ENCODE measurements around the gene SAMD4B. TPM values are rescaled to one million over a fixed set of nuclear protein-coding genes. Genes with fewer than 3 reads are reported as not detected.

Gene SAMD4B
- total and polyA plus RNA-seq, 4 donors, result 77.6 to 103 (median 86.8) TPM

- no peak for ATAC-seq (ENCODE audit: insufficient read depth, low FRiP score)
- TF ChIP-seq CTCF (IDR thresholded peaks at IDR 0.05; ENCODE audit: control extremely low read depth, extremely low read depth), result no peak
- Histone ChIP-seq H3K4me1 (ENCODE audit: control insufficient read depth in 5 of 5, insufficient read depth in 5 of 5, low read length in 5 of 5) (no peaks in the 10 kb centered on the region), H3K27me3 (ENCODE audit: control insufficient read depth in 3 of 3, insufficient read depth in 3 of 3, low read length in 2 of 3) (no peaks in the 10 kb centered on the region), H3K4me3 (no peak overlapping the region), H3K9ac (ENCODE audit: insufficient read depth in 1 of 2, low read length in 2 of 2) (no peak overlapping the region), H3K9me3 (ENCODE audit: control insufficient read depth in 4 of 4, insufficient read depth in 3 of 4, low read length in 3 of 4) (no peaks in the 10 kb centered on the region), H3K36me3 (ENCODE audit: control insufficient read depth in 4 of 4, insufficient read depth in 4 of 4, low read length in 4 of 4) (peaks cover 37 to 84% (median 68%) of the 10 kb centered on the region in 4 donors), H3K27ac (ENCODE audit: low read depth in 1 of 2, low read length in 1 of 2) (no peak overlapping the region)
- WGBS, 2 donors, result 94 to 97% methylated on average over 14 of the region's 14 CpGs
- no peak for DNase-seq
Measured at GRCh38 chr19:39379865-39380396, 37.7 kb downstream of the SAMD4B start.

GRCh38 chr19:39380521-39381502 is 38.6 kb downstream of the SAMD4B start:
- ATAC-seq (ENCODE audit: insufficient read depth, low FRiP score), result no peak
- Histone ChIP-seq H3K9ac (ENCODE audit: insufficient read depth in 1 of 2, low read length in 2 of 2) (no peak overlapping the region), H3K4me3 (no peak overlapping the region), H3K4me1 (ENCODE audit: control insufficient read depth in 5 of 5, insufficient read depth in 5 of 5, low read length in 5 of 5) (no peaks in the 10 kb centered on the region), H3K27ac (ENCODE audit: low read depth in 1 of 2, low read length in 1 of 2) (no peak overlapping the region), H3K27me3 (ENCODE audit: control insufficient read depth in 3 of 3, insufficient read depth in 3 of 3, low read length in 2 of 3) (no peaks in the 10 kb centered on the region), H3K9me3 (ENCODE audit: control insufficient read depth in 4 of 4, insufficient read depth in 3 of 4, low read length in 3 of 4) (no peaks in the 10 kb centered on the region), H3K36me3 (ENCODE audit: control insufficient read depth in 4 of 4, insufficient read depth in 4 of 4, low read length in 4 of 4) (peaks cover 39 to 80% (median 61%) of the 10 kb centered on the region in 4 donors)
- DNase-seq, result no peak
- whole genome bisulfite sequencing, 2 donors, result 94 to 96% methylated on average over 16 to 17 of the region's 17 CpGs
- TF ChIP-seq CTCF (IDR thresholded peaks at IDR 0.05; ENCODE audit: control extremely low read depth, extremely low read depth), result no peak

- Histone ChIP-seq H3K4me3 (no peak overlapping the region), H3K27ac (ENCODE audit: low read depth in 1 of 2, low read length in 1 of 2) (no peak overlapping the region), H3K9ac (ENCODE audit: insufficient read depth in 1 of 2, low read length in 2 of 2) (no peak overlapping the region), H3K36me3 (ENCODE audit: control insufficient read depth in 4 of 4, insufficient read depth in 4 of 4, low read length in 4 of 4) (peaks cover 30 to 78% (median 59%) of the 10 kb centered on the region in 4 donors), H3K27me3 (ENCODE audit: control insufficient read depth in 3 of 3, insufficient read depth in 3 of 3, low read length in 2 of 3) (no peaks in the 10 kb centered on the region), H3K4me1 (ENCODE audit: control insufficient read depth in 5 of 5, insufficient read depth in 5 of 5, low read length in 5 of 5) (no peaks in the 10 kb centered on the region), H3K9me3 (ENCODE audit: control insufficient read depth in 4 of 4, insufficient read depth in 3 of 4, low read length in 3 of 4) (no peaks in the 10 kb centered on the region)
- WGBS, 2 donors, result 87 to 92% methylated on average over 10 of the region's 10 CpGs
- no peak for DNase-seq
- no peak for TF ChIP-seq CTCF (IDR thresholded peaks at IDR 0.05; ENCODE audit: control extremely low read depth, extremely low read depth)
- ATAC-seq (ENCODE audit: insufficient read depth, low FRiP score), result no peak
Measured at GRCh38 chr19:39381910-39382611, 39.8 kb downstream of the SAMD4B start.
